ENCODE measurements around the gene TMEM108.

TMEM108 gene

DNA sequence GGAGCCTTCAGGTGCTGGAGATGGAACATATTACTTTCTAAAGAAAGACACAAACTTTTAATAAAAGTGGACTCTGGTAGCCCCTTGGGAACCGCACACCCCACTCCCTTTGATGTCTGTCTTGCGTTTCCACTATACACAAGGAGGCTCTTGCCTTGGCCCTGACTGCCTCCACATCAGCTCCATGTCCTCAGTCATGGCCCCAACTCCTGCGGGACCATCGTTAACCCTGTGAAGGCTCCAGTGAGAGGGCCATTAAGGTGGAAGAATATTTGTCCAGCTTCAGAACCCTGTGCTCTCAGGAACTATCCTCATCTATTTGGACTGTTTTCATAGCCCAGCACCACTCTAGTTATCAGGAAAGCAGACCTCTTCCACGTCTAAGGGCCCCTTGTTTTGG lies 345.6 kb downstream of the TMEM108 start:
- Histone ChIP-seq H3K4me3 (ENCODE audit: low read depth in 1 of 2, low read length in 2 of 2) (no peak overlapping the region), H3K36me3 (ENCODE audit: insufficient read depth, low read length) (no peaks in the 10 kb centered on the region), H4K20me1 (ENCODE audit: insufficient read depth, low read length) (no peaks in the 10 kb centered on the region), H3K9ac (ENCODE audit: low read depth, low read length) (no peak overlapping the region), H3K79me2 (ENCODE audit: insufficient read depth, low read length) (no peaks in the 10 kb centered on the region), H2AFZ (ENCODE audit: low read depth, low read length) (no peak overlapping the region), H3K4me2 (ENCODE audit: insufficient read depth, low read length) (no peak overlapping the region), H3K4me1 (ENCODE audit: insufficient read depth, low read length) (no peaks in the 10 kb centered on the region), H3K27ac (ENCODE audit: low read length) (no peak overlapping the region), H3K27me3 (ENCODE audit: insufficient read depth, low read length, poor library complexity) (peaks cover 10% of the 10 kb centered on the region), H3K9me3 (ENCODE audit: insufficient read depth, low read length, severe bottlenecking) (no peaks in the 10 kb centered on the region)
- no peak for ATAC-seq (ENCODE audit: insufficient read depth, low read depth)
- TF ChIP-seq EZH2 (IDR thresholded peaks at IDR 0.05; ENCODE audit: borderline replicate concordance, low read depth, low read length, severe bottlenecking), result no peak
- TF ChIP-seq, protein P1, sequence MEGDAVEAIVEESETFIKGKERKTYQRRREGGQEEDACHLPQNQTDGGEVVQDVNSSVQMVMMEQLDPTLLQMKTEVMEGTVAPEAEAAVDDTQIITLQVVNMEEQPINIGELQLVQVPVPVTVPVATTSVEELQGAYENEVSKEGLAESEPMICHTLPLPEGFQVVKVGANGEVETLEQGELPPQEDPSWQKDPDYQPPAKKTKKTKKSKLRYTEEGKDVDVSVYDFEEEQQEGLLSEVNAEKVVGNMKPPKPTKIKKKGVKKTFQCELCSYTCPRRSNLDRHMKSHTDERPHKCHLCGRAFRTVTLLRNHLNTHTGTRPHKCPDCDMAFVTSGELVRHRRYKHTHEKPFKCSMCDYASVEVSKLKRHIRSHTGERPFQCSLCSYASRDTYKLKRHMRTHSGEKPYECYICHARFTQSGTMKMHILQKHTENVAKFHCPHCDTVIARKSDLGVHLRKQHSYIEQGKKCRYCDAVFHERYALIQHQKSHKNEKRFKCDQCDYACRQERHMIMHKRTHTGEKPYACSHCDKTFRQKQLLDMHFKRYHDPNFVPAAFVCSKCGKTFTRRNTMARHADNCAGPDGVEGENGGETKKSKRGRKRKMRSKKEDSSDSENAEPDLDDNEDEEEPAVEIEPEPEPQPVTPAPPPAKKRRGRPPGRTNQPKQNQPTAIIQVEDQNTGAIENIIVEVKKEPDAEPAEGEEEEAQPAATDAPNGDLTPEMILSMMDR (IDR thresholded peaks at IDR 0.05; ENCODE audit: borderline replicate concordance, extremely low read depth, low read length, poor library complexity, severe bottlenecking), result no peak
- no peak for DNase-seq

DNA sequence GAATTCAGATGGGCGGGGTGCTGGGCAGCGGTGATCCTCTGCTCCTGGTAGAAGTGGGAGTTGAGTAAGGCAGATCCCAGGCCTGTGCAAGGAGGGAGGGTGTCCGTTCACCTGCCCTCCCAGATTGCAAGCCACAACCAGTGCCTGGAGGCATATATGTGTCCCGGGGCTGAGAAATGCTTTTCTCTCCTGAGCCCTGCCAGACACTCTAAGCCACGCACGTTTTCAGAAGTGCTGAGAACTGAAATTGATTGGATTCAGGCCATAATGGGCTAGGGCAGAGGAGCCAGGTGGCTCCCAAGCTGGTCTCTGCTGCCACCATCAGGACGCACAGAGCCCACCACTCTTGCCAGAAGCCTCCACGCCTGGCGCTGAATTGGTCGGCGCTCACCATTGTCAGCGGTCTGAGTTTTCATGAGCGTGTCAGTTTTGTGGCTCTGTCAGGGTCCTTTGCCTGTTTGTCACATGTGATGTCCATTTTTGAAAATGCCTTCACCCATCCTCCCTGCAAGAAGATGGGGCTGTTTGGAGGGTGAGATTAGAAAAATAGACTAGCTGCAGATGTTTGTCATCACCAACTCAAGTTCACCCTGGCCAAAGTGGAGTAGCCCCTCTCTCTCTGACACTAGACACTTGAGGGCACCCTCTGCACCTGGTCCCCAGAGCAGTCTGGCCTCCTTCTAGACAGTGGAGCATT lies 346.3 kb downstream of the TMEM108 start:
- no peaks in the 10 kb centered on the region for H3K79me2 ChIP-seq (ENCODE audit: insufficient read depth, low read length)
- no peak overlapping the region for H2AFZ ChIP-seq (ENCODE audit: low read depth, low read length)
- no peak overlapping the region for H3K9ac ChIP-seq (ENCODE audit: low read depth, low read length)
- no peak overlapping the region for H3K4me2 ChIP-seq (ENCODE audit: insufficient read depth, low read length)
- H3K4me3 ChIP-seq (ENCODE audit: low read depth in 1 of 2, low read length in 2 of 2), result no peak overlapping the region
- H3K4me1 ChIP-seq (ENCODE audit: insufficient read depth, low read length), result no peaks in the 10 kb centered on the region
- TF ChIP-seq EZH2 (IDR thresholded peaks at IDR 0.05; ENCODE audit: borderline replicate concordance, low read depth, low read length, severe bottlenecking), result no peak
- TF ChIP-seq, protein P1 (IDR thresholded peaks at IDR 0.05; ENCODE audit: borderline replicate concordance, extremely low read depth, low read length, poor library complexity, severe bottlenecking), result peak; percentile 69
- peak; percentile 34 for DNase-seq
- H3K27me3 ChIP-seq (ENCODE audit: insufficient read depth, low read length, poor library complexity), result peaks cover 10% of the 10 kb centered on the region
- no peaks in the 10 kb centered on the region for H3K36me3 ChIP-seq (ENCODE audit: insufficient read depth, low read length)
- no peaks in the 10 kb centered on the region for H3K9me3 ChIP-seq (ENCODE audit: insufficient read depth, low read length, severe bottlenecking)
- no peaks in the 10 kb centered on the region for H4K20me1 ChIP-seq (ENCODE audit: insufficient read depth, low read length)
- no peak overlapping the region for H3K27ac ChIP-seq (ENCODE audit: low read length)
- ATAC-seq (ENCODE audit: insufficient read depth, low read depth), result peak; percentile 78; the same call in 2 of the 3 replicates

DNA sequence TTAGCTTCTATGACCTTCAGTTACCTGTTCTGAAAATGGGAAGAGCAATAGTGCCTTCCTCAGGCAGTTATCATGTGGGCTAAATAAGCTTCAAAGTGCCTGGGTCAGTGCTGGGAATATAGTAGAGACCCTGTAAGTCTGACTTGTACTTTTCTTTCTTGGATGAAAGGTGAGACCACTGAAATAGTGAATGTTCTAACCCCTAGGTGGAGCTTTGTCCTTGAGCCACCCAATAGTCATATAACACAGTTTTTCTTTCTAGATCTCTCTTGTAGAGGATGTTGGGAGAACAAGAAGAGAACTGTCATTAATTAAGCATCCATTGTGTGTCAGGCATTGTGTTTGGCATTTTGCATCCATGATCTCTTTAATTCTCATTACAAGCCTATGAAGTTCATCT lies 348.7 kb downstream of the TMEM108 start:
- DNase-seq (no peak), ATAC-seq (ENCODE audit: insufficient read depth, low read depth) (no peak)
- H3K36me3 ChIP-seq (ENCODE audit: insufficient read depth, low read length), result no peaks in the 10 kb centered on the region

More for the DNA sequence above, 348.7 kb downstream of the TMEM108 start:
- no peak overlapping the region for H3K9ac ChIP-seq (ENCODE audit: low read depth, low read length)
- no peak overlapping the region for H3K4me3 ChIP-seq (ENCODE audit: low read depth in 1 of 2, low read length in 2 of 2)
- H3K4me1 ChIP-seq (ENCODE audit: insufficient read depth, low read length), result no peaks in the 10 kb centered on the region
- TF ChIP-seq EZH2 (IDR thresholded peaks at IDR 0.05; ENCODE audit: borderline replicate concordance, low read depth, low read length, severe bottlenecking), result no peak
- TF ChIP-seq, protein P1 (IDR thresholded peaks at IDR 0.05; ENCODE audit: borderline replicate concordance, extremely low read depth, low read length, poor library complexity, severe bottlenecking), result no peak
- H3K4me2 ChIP-seq (ENCODE audit: insufficient read depth, low read length), result no peak overlapping the region
- H3K9me3 ChIP-seq (ENCODE audit: insufficient read depth, low read length, severe bottlenecking), result no peaks in the 10 kb centered on the region
- H3K27ac ChIP-seq (ENCODE audit: low read length), result no peak overlapping the region
- H4K20me1 ChIP-seq (ENCODE audit: insufficient read depth, low read length), result no peaks in the 10 kb centered on the region
- no peaks in the 10 kb centered on the region for H3K79me2 ChIP-seq (ENCODE audit: insufficient read depth, low read length)
- H2AFZ ChIP-seq (ENCODE audit: low read depth, low read length), result no peak overlapping the region
- H3K27me3 ChIP-seq (ENCODE audit: insufficient read depth, low read length, poor library complexity), result peaks cover 10% of the 10 kb centered on the region

Data from DND-41 (cell line).